HTERT RPE-1 (cell line): ENCODE measurements around the gene DLGAP1.

Source experiments
- in situ Hi-C: fragments of 300-500 bp; cut with MboI; formaldehyde crosslinking; loops from 4 replicates; pipeline ENCODE4 v1.14.3; 2020; ENCODE audit warnings: low sequenced_read_pairs

Gene DLGAP1

GRCh38 chr18:4181882-4182568 is 273.1 kb downstream of the DLGAP1 start:
- in situ Hi-C loops = no loop called here

GRCh38 chr18:4181086-4181485 is 274.0 kb downstream of the DLGAP1 start:
- in situ Hi-C loops = no loop called here

GRCh38 chr18:4172196-4173100 is 282.7 kb downstream of the DLGAP1 start:
- in situ Hi-C loops = no loop called here

- in situ Hi-C loops = no loop called here
Observed at GRCh38 chr18:4157352-4157751, 297.8 kb downstream of the DLGAP1 start.

GRCh38 chr18:4146797-4147196 is 308.3 kb downstream of the DLGAP1 start:
- in situ Hi-C loops = no loop called here

GRCh38 chr18:4144201-4144600 is 310.9 kb downstream of the DLGAP1 start:
- in situ Hi-C loops = no loop called here

- in situ Hi-C loops = no loop called here
Observed at GRCh38 chr18:4143585-4143984, 311.5 kb downstream of the DLGAP1 start.

- in situ Hi-C loops = no loop called here
Observed at GRCh38 chr18:4142876-4143275, 312.2 kb downstream of the DLGAP1 start.

GRCh38 chr18:4134700-4135099 is 320.4 kb downstream of the DLGAP1 start:
- in situ Hi-C loops = no loop called here

- in situ Hi-C loops = no loop called here
Observed at GRCh38 chr18:4130734-4131719, 324.1 kb downstream of the DLGAP1 start.

- in situ Hi-C loops = no loop called here
Observed at GRCh38 chr18:4126939-4127338, 328.2 kb downstream of the DLGAP1 start.

- in situ Hi-C loops = no loop called here
Observed at GRCh38 chr18:4125627-4126230, 329.4 kb downstream of the DLGAP1 start.

- in situ Hi-C loops = no loop called here
Observed at GRCh38 chr18:4125224-4125623, 329.9 kb downstream of the DLGAP1 start.

- in situ Hi-C loops = no loop called here
Observed at GRCh38 chr18:4119813-4120212, 335.3 kb downstream of the DLGAP1 start.

GRCh38 chr18:4119127-4119648 is 335.9 kb downstream of the DLGAP1 start:
- in situ Hi-C loops = no loop called here

- in situ Hi-C loops = no loop called here
Observed at GRCh38 chr18:4108016-4108415, 347.1 kb downstream of the DLGAP1 start.

- in situ Hi-C loops = no loop called here
Observed at GRCh38 chr18:4107049-4107467, 348.0 kb downstream of the DLGAP1 start.

GRCh38 chr18:4106407-4107033 is 348.6 kb downstream of the DLGAP1 start:
- in situ Hi-C loops = no loop called here

- in situ Hi-C loops = no loop called here
Observed at GRCh38 chr18:4102901-4103300, 352.2 kb downstream of the DLGAP1 start.

- in situ Hi-C loops = no loop called here
Observed at GRCh38 chr18:4101009-4101408, 354.1 kb downstream of the DLGAP1 start.
